Measurements from ENCODE around the gene TMEM19. TPM values are rescaled to one million over a fixed set of nuclear protein-coding genes. Genes with fewer than 3 reads are reported as not detected.

The TMEM19 gene
- polyA plus RNA-seq, 1 of the 3 experiments (the other 2 are of a cell fraction): 12.6 TPM

DNA sequence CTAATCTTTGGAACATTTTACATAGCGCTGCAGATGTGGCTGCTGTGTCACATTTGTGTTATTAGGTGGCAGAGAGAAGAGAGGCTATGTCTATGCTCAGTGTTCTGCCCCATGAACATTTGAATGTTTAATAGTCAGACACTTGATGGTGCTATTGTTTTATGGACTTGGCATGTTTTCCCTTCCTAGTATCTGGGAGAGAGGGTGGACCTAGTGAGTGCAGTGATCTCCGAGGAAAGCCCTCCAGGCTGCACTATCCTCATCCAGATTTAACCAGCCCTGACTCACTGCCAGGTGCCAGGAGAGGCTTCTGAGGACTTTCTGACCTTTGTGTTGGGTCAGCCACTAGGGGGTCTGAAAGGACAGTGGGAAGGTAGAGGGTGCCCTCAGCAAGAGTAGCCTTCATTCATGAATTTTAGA is 46.5 kb upstream of the TMEM19 start:
- H3K9ac ChIP-seq: no peak overlapping the region
- DNase-seq: peak; percentile 10
- peaks cover 0 to 12% of the 10 kb centered on the region in 2 experiments; a peak in 2 of 4 replicates for H3K4me1 ChIP-seq (ENCODE audit: control insufficient read depth in 1 of 2, insufficient read depth in 2 of 2, low read depth in 1 of 2, low read length in 1 of 2)
- ChIA-PET CTCF (interaction anchor here (0.8 to 4.6 kb wide), 3 partner anchors 12 to 223 kb away, joined by 3 to 33 read pairs (median 4); no protein-coding TSS in a partner anchor), POLR2A (no interaction called here)
- no peak for TF ChIP-seq FOXJ3 (CRISPR knock-in tag; IDR thresholded peaks at IDR 0.05)
- TF ChIP-seq, protein P1, sequence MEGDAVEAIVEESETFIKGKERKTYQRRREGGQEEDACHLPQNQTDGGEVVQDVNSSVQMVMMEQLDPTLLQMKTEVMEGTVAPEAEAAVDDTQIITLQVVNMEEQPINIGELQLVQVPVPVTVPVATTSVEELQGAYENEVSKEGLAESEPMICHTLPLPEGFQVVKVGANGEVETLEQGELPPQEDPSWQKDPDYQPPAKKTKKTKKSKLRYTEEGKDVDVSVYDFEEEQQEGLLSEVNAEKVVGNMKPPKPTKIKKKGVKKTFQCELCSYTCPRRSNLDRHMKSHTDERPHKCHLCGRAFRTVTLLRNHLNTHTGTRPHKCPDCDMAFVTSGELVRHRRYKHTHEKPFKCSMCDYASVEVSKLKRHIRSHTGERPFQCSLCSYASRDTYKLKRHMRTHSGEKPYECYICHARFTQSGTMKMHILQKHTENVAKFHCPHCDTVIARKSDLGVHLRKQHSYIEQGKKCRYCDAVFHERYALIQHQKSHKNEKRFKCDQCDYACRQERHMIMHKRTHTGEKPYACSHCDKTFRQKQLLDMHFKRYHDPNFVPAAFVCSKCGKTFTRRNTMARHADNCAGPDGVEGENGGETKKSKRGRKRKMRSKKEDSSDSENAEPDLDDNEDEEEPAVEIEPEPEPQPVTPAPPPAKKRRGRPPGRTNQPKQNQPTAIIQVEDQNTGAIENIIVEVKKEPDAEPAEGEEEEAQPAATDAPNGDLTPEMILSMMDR (IDR thresholded peaks at IDR 0.05): peak; percentile 37
- TF ChIP-seq, protein P2, sequence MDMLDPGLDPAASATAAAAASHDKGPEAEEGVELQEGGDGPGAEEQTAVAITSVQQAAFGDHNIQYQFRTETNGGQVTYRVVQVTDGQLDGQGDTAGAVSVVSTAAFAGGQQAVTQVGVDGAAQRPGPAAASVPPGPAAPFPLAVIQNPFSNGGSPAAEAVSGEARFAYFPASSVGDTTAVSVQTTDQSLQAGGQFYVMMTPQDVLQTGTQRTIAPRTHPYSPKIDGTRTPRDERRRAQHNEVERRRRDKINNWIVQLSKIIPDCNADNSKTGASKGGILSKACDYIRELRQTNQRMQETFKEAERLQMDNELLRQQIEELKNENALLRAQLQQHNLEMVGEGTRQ (IDR thresholded peaks at IDR 0.05; ENCODE audit: borderline replicate concordance, low read depth, low read length): no peak
- no peak for TF ChIP-seq JUND (IDR thresholded peaks at IDR 0.05)
- no peak overlapping the region for H3K4me3 ChIP-seq (ENCODE audit: low read depth in 2 of 2, low read length in 1 of 2)
- no peaks in the 10 kb centered on the region for H3K9me3 ChIP-seq
- H3K27me3 ChIP-seq (ENCODE audit: insufficient read depth): no peaks in the 10 kb centered on the region
- no peak overlapping the region for H3K4me2 ChIP-seq
- peaks cover 79 to 94% of the 10 kb centered on the region in 2 experiments for H3K36me3 ChIP-seq (replicated peaks in 1 of 2; ENCODE audit: control insufficient read depth in 1 of 2, insufficient read depth in 2 of 2, low read length in 1 of 2)
- peaks cover 25% of the 10 kb centered on the region for H3F3A ChIP-seq (replicated peaks; ENCODE audit: insufficient read depth)
- H3K79me2 ChIP-seq (ENCODE audit: insufficient read depth): peaks cover 47% of the 10 kb centered on the region
- WGBS (ENCODE audit: low lambda C conversion rate): 92% methylated on average over 2 of the region's 2 CpGs
- no peak overlapping the region for H2AFZ ChIP-seq (ENCODE audit: low read depth)
- no peaks in the 10 kb centered on the region for H4K20me1 ChIP-seq (ENCODE audit: insufficient read depth)
- no peak overlapping the region; a peak in 1 of 4 replicates for H3K27ac ChIP-seq (ENCODE audit: low read depth in 2 of 2, low read length in 1 of 2)
- no peaks in the 10 kb centered on the region for H3K9me2 ChIP-seq

DNA sequence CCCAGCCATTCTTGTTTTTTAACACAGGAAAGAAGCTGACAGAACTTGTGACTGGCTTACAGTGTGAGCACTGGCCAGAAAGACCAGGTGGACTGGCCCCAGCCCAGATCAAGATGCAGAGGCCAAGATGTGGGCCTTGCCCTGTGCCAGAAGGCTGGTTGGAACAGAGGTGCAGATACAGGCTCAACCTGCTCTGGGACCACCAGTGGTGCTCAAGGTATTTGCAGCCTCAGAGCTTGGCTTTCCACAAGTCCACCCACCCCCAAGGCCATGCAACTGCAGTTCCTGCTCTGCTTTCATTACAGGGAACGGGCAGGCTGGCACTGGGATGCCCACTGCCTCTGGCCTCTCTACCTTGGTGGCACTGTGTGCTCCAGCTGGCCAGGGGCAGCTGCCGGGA is 45.6 kb upstream of the TMEM19 start:
- Histone ChIP-seq H4K20me1 (ENCODE audit: insufficient read depth) (no peaks in the 10 kb centered on the region), H3F3A (replicated peaks; ENCODE audit: insufficient read depth) (peaks cover 26% of the 10 kb centered on the region), H3K4me3 (ENCODE audit: low read depth in 2 of 2, low read length in 1 of 2) (no peak overlapping the region), H3K4me2 (no peak overlapping the region), H3K9me3 (no peaks in the 10 kb centered on the region; the same call in 1 of the 2 replicates), H3K27me3 (ENCODE audit: insufficient read depth) (no peaks in the 10 kb centered on the region), H3K9me2 (no peaks in the 10 kb centered on the region), H3K9ac (no peak overlapping the region), H3K36me3 (replicated peaks in 1 of 2; ENCODE audit: control insufficient read depth in 1 of 2, insufficient read depth in 2 of 2, low read length in 1 of 2) (peaks cover 79 to 92% of the 10 kb centered on the region in 2 experiments), H3K27ac (ENCODE audit: low read depth in 2 of 2, low read length in 1 of 2) (no peak overlapping the region), H3K79me2 (ENCODE audit: insufficient read depth) (peaks cover 53% of the 10 kb centered on the region), H2AFZ (ENCODE audit: low read depth) (no peak overlapping the region), H3K4me1 (ENCODE audit: control insufficient read depth in 1 of 2, insufficient read depth in 2 of 2, low read depth in 1 of 2, low read length in 1 of 2) (peaks cover 0 to 12% of the 10 kb centered on the region in 2 experiments; a peak in 2 of 4 replicates)
- ChIA-PET CTCF (interaction anchor here (1.0 to 4.6 kb wide), 2 partner anchors 13 to 105 kb away, joined by 4 to 33 read pairs; no protein-coding TSS in a partner anchor), POLR2A (no interaction called here)
- 94% methylated on average over 2 of the region's 2 CpGs for WGBS (ENCODE audit: low lambda C conversion rate)
- DNase-seq: no peak
- TF ChIP-seq YY1 (IDR thresholded peaks at IDR 0.05; ENCODE audit: low read depth) (no peak), TCF12 (IDR thresholded peaks at IDR 0.05) (no peak), NRF1 (IDR thresholded peaks at IDR 0.05; ENCODE audit: low read depth, low read length) (no peak), FOXJ3 (CRISPR knock-in tag; IDR thresholded peaks at IDR 0.05) (no peak), NFIC (IDR thresholded peaks at IDR 0.05; ENCODE audit: borderline replicate concordance) (no peak), ELF1 (IDR thresholded peaks at IDR 0.05) (no peak)

- Histone ChIP-seq H3K27me3 (ENCODE audit: insufficient read depth) (no peaks in the 10 kb centered on the region), H3K4me2 (peak overlapping the region; percentile 19; the same call in 1 of the 2 replicates), H2AFZ (ENCODE audit: low read depth) (no peak overlapping the region), H4K20me1 (ENCODE audit: insufficient read depth) (no peaks in the 10 kb centered on the region), H3K79me2 (ENCODE audit: insufficient read depth) (peaks cover 59% of the 10 kb centered on the region), H3K4me3 (ENCODE audit: low read depth in 2 of 2, low read length in 1 of 2) (no peak overlapping the region), H3K9ac (no peak overlapping the region), H3K9me3 (no peaks in the 10 kb centered on the region; the same call in 1 of the 2 replicates), H3F3A (replicated peaks; ENCODE audit: insufficient read depth) (peaks cover 31% of the 10 kb centered on the region), H3K4me1 (ENCODE audit: control insufficient read depth in 1 of 2, insufficient read depth in 2 of 2, low read depth in 1 of 2, low read length in 1 of 2) (peaks cover 0 to 12% of the 10 kb centered on the region in 2 experiments; a peak in 2 of 4 replicates), H3K36me3 (replicated peaks in 1 of 2; ENCODE audit: control insufficient read depth in 1 of 2, insufficient read depth in 2 of 2, low read length in 1 of 2) (peaks cover 79 to 91% of the 10 kb centered on the region in 2 experiments), H3K9me2 (no peaks in the 10 kb centered on the region), H3K27ac (ENCODE audit: low read depth in 2 of 2, low read length in 1 of 2) (peak overlapping the region in 1 of 2 experiments; percentile 46; a peak in 2 of 4 replicates)
- ChIA-PET CTCF (no interaction called here), POLR2A (no interaction called here)
- no peak for TF ChIP-seq JUND (IDR thresholded peaks at IDR 0.05)
- TF ChIP-seq CHD2 (IDR thresholded peaks at IDR 0.05; ENCODE audit: low read length, partially characterized antibody): no peak
- TF ChIP-seq TAF1 (IDR thresholded peaks at IDR 0.05; ENCODE audit: borderline replicate concordance, low read depth, low read length): no peak
- TF ChIP-seq FOSL2 (IDR thresholded peaks at IDR 0.05; ENCODE audit: borderline replicate concordance, low read depth): no peak
- no peak for TF ChIP-seq IRF3 (IDR thresholded peaks at IDR 0.05; ENCODE audit: low read depth, low read length)
- TF ChIP-seq MXI1 (IDR thresholded peaks at IDR 0.05; ENCODE audit: low read depth, low read length): no peak
- TF ChIP-seq, protein P3, sequence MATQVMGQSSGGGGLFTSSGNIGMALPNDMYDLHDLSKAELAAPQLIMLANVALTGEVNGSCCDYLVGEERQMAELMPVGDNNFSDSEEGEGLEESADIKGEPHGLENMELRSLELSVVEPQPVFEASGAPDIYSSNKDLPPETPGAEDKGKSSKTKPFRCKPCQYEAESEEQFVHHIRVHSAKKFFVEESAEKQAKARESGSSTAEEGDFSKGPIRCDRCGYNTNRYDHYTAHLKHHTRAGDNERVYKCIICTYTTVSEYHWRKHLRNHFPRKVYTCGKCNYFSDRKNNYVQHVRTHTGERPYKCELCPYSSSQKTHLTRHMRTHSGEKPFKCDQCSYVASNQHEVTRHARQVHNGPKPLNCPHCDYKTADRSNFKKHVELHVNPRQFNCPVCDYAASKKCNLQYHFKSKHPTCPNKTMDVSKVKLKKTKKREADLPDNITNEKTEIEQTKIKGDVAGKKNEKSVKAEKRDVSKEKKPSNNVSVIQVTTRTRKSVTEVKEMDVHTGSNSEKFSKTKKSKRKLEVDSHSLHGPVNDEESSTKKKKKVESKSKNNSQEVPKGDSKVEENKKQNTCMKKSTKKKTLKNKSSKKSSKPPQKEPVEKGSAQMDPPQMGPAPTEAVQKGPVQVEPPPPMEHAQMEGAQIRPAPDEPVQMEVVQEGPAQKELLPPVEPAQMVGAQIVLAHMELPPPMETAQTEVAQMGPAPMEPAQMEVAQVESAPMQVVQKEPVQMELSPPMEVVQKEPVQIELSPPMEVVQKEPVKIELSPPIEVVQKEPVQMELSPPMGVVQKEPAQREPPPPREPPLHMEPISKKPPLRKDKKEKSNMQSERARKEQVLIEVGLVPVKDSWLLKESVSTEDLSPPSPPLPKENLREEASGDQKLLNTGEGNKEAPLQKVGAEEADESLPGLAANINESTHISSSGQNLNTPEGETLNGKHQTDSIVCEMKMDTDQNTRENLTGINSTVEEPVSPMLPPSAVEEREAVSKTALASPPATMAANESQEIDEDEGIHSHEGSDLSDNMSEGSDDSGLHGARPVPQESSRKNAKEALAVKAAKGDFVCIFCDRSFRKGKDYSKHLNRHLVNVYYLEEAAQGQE (IDR thresholded peaks at IDR 0.05; ENCODE audit: low read depth, low read length): no peak
- 95% methylated on average over 2 of the region's 2 CpGs for WGBS (ENCODE audit: low lambda C conversion rate)
- no peak for DNase-seq
Measured at GRCh38 chr12:71641390-71641789, 44.5 kb upstream of the TMEM19 start.

All from SK-N-SH (cell line).